ENCODE measurements around the gene GPX1.
"Not testable (repeated sequence)": the region's sequence is repeated elsewhere in the genome, so short reads cannot be mapped to it uniquely, and the experiment has no call there.

Gene GPX1

DNA sequence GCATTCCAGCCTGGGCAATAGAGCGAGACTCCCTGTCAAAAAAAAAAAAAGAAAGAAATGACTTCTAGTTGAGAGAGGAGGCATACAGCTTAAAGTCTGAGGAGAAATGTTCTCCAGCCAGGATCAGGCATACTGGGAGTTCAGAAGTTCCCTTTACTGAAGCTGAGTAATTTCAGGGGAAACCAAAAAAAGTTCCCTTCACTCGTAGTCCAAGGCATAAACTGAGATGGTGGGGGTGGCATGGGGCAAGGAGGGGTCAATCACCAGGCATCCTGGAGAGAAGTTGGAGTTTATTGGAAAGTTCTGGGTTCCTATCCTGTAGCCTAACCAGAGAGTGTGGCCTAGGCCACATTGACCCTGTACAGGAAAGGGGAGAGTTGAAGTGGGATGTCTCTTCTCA is 5.9 kb downstream of the GPX1 start:
- no peak for TF ChIP-seq TAF1 (IDR thresholded peaks at IDR 0.05; ENCODE audit: borderline replicate concordance, low read depth, low read length)
- no peak for TF ChIP-seq POLR2A (IDR thresholded peaks at IDR 0.05; ENCODE audit: low read depth, low read length)
- TF ChIP-seq POLR2AphosphoS5 (IDR thresholded peaks at IDR 0.05; ENCODE audit: low read depth, low read length), result no peak
- DNase-seq (ENCODE audit: insufficient read length) (no peak), FAIRE-seq (no peak)

DNA sequence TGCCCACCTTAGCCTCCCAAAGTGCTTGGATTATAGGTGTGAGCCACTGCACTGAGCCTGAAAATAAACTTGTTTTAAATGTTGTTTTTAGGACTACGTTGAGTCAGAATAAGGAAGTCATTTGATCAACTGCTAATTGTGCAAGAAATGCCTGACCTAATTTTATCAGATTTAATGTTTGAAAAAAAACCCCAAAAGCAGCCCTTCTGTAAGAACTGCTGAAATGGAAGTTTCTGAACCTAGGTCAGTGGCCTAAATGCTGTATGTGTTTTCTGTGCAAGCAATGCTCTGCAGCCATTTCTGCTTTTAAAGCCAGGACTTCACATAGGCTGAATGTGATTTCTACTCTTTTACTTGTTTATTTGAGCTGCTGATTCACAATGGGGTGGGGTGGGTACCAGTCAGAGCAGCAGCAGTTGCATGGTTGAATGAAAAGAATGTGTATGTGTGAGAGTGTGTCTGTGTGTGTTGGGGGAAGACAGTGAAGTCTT is 6.6 kb downstream of the GPX1 start:
- TF ChIP-seq POLR2A (IDR thresholded peaks at IDR 0.05; ENCODE audit: low read depth, low read length) (no peak), POLR2AphosphoS5 (IDR thresholded peaks at IDR 0.05; ENCODE audit: low read depth, low read length) (no peak), TAF1 (IDR thresholded peaks at IDR 0.05; ENCODE audit: borderline replicate concordance, low read depth, low read length) (no peak)
- no peak for DNase-seq (ENCODE audit: insufficient read length)
- no peak for FAIRE-seq

DNA sequence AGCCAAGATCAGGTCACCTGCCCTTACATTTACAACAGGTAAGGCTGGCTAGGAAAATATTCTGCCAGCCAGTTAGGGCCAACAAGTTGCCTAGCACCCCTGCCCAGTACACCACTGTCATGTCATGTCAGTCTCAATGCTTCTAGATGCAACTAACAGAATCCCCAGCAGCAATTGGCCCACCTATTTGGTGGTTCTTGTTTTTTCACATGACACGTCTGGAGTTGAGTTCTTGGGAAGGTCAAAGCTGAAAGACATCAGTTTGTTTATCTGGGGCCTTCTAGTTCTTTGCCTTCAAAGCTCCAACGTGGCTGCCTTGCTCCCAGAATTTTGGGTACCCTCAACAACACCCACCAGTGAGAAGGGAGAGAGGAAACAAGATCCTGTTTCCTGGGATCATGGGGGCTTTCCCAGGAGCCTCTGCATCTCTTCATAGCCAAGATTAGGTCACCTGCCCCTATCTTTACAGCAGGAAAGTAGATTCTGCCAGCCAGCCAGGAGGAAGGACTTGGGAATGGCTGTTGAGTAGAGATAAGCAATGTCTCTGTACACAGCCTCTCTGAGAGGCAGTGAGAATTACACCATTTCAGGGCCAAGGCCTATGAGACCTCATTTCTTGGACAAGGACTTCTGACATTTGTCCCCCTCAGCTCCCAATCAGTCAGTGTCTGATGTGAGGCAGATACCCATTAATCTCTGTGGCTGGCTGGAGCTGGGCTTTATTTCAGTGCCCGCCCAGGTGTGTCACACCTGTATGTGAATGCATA is 8.6 kb downstream of the GPX1 start:
- no peak for FAIRE-seq
- TF ChIP-seq POLR2A (IDR thresholded peaks at IDR 0.05; ENCODE audit: low read depth, low read length), result no peak
- no peak for TF ChIP-seq TAF1 (IDR thresholded peaks at IDR 0.05; ENCODE audit: borderline replicate concordance, low read depth, low read length)
- TF ChIP-seq POLR2AphosphoS5 (IDR thresholded peaks at IDR 0.05; ENCODE audit: low read depth, low read length), result no peak
- no peak for DNase-seq (ENCODE audit: insufficient read length)

DNA sequence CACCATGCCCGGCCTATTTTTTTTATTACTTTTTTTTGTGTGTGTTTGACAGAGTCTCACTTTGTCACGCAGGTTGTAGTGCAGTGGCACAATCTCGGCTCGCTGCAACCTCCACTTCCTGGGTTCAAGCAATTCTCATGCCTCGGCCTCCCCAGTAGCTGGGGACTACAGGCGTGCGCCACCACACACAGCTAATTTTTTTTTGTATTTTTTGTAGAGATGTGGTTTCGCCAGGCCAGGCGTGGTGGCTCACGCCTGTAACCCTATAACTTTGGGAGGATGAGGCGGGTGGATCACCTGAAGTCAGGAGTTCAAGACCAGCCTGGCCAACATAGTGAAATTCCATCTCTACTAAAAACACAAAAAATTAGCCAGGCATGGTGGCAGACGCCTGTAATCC is 9.8 kb downstream of the GPX1 start:
- not testable (repeated sequence) for DNase-seq (ENCODE audit: insufficient read length); FAIRE-seq

DNA sequence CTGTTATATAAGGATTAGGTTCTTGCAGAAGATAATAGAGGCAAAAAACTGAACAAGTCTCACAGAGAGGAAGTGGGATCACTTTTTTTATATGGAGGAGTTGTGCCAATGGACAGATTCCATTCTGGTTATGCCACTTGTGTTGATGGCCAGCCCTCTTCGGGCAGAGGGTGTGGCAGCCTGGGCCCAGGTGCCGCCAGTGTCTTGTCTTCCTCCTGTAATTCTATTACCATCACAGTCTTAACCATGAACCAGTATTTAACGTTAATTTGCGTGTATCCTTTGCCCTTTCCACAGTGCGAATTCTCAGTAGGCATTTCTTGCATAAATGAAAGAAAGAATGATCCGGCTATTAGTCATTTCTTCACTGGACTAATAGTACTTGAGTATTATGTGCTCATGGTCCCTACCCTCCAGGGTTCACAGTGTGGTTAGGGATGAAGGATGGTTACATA is 11.3 kb downstream of the GPX1 start:
- TF ChIP-seq TAF1 (IDR thresholded peaks at IDR 0.05; ENCODE audit: borderline replicate concordance, low read depth, low read length) (no peak), POLR2A (IDR thresholded peaks at IDR 0.05; ENCODE audit: low read depth, low read length) (no peak), POLR2AphosphoS5 (IDR thresholded peaks at IDR 0.05; ENCODE audit: low read depth, low read length) (no peak)
- DNase-seq (ENCODE audit: insufficient read length) (no peak), FAIRE-seq (no peak)

DNA sequence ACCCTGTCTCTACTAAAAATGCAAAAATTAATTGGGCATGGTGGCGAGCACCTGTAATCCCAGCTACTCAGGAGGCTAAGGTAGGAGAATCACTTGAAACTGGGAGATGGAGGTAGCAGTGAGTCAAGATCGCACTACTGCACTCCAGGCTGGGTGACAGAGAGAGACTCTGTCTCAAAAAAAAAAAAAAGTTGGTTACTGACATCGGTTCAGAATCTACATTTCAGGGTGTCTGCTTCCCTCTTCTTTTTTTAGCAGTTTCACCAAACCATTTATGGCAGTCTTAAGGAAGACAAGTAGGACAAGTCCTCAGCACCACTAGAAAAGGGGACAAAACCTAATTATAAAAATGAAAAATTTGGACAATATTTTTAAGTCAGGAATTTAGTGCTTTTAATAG is 15.0 kb downstream of the GPX1 start:
- FAIRE-seq, result no peak
- TF ChIP-seq POLR2AphosphoS5 (IDR thresholded peaks at IDR 0.05; ENCODE audit: low read depth, low read length) (no peak), TAF1 (IDR thresholded peaks at IDR 0.05; ENCODE audit: borderline replicate concordance, low read depth, low read length) (no peak), POLR2A (IDR thresholded peaks at IDR 0.05; ENCODE audit: low read depth, low read length) (no peak)
- DNase-seq (ENCODE audit: insufficient read length), result no peak

DNA sequence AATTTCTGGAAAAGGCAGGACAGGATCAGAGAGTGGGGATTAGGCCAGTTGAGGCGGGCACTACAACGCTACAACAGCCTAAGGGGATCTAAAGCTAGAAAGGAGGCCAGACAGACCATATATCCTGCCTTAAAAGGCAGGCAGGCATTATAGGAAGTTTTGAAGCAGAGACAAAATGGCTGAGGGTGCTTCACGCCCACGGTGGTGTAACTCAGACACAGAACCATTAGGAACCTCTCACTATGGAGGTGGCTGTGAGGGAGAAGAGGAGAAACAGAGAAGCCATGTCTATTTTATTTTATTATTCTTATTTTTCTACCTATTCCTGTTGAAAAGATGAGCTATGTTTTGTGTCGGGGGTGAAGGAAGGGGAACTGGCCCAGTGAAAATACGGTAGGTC is 16.2 kb downstream of the GPX1 start:
- no peak for FAIRE-seq
- DNase-seq (ENCODE audit: insufficient read length), result no peak
- TF ChIP-seq TAF1 (IDR thresholded peaks at IDR 0.05; ENCODE audit: borderline replicate concordance, low read depth, low read length), result no peak

DNA sequence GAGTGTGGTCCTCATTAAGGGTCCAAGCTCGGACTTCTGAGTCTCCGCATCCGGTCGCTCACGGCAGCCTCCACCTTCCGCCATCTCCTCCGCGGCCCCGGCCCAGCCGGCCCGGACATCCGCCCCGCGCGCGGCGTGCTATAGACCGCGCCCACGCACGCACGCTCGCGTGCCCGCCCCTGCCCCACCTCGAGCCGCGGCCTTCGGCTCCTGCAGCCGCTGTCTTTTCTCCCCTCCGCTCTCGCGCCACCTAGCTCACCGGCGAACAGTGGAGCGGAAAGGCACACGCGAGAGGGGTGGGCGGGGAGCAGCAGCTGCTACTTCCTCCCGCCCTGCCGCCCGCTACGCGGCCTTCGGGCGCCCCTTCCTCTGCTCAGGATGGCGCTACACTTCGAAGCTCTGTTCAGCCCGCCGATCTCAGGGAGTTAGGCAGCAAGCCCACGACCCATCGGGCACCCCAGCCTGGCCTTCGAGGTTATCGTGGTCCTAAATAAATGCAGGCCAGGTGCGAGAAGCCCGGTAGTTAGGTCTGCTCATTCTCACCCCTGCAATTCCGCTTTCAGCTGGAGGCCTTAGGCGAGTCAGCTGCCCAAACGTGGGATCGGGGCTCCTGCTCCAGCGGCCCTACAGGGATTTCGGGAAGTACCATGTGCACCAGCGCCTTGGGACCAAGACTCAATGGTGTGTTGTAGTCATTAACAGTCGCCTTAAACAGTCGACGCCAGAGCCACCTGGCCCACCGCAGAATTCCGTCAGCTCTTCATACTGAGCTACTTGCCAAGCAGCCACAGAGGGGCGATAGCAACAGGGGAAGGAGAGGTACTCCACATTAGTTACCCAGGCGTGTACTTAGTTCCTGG is 18.0 kb downstream of the GPX1 start, which contains the start of gene USP4:
Gene USP4 (minus strand): TSS at position 113 of the 860 bp plus-strand sequence. CDS start 29 bp downstream, at position 84.
- peak; percentile 99 for FAIRE-seq
- TF ChIP-seq POLR2AphosphoS5 (IDR thresholded peaks at IDR 0.05; ENCODE audit: low read depth, low read length) (peak; percentile 89), POLR2A (IDR thresholded peaks at IDR 0.05; ENCODE audit: low read depth, low read length) (peak; percentile 94), TAF1 (IDR thresholded peaks at IDR 0.05; ENCODE audit: borderline replicate concordance, low read depth, low read length) (peak; percentile 88)

DNA sequence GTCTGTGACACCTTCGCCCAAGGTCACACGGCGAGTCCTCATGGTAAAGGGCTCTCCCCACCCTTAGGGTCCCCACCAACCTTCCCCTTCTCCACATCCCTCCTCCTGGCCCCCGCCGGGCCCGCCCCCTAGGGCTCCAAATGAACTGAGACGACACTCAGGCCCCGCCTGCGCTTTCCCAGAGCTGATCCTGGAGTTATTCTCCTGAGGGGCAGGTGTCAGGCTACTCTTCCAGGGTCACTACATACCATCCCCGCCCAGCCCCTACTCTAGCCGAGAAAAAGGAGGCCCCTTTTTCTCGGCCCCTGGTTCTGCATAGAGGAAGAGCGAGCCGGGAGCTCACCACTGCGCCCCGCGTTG is 18.6 kb downstream of the GPX1 start:
- TF ChIP-seq TAF1 (IDR thresholded peaks at IDR 0.05; ENCODE audit: borderline replicate concordance, low read depth, low read length), result no peak
- no peak for TF ChIP-seq POLR2AphosphoS5 (IDR thresholded peaks at IDR 0.05; ENCODE audit: low read depth, low read length)
- TF ChIP-seq POLR2A (IDR thresholded peaks at IDR 0.05; ENCODE audit: low read depth, low read length), result no peak
- no peak for DNase-seq (ENCODE audit: insufficient read length)
- no peak for FAIRE-seq

More for the DNA sequence above, 18.0 kb downstream of the GPX1 start, which contains the start of gene USP4:
- peak; percentile 84 for DNase-seq (ENCODE audit: insufficient read length)

DNA sequence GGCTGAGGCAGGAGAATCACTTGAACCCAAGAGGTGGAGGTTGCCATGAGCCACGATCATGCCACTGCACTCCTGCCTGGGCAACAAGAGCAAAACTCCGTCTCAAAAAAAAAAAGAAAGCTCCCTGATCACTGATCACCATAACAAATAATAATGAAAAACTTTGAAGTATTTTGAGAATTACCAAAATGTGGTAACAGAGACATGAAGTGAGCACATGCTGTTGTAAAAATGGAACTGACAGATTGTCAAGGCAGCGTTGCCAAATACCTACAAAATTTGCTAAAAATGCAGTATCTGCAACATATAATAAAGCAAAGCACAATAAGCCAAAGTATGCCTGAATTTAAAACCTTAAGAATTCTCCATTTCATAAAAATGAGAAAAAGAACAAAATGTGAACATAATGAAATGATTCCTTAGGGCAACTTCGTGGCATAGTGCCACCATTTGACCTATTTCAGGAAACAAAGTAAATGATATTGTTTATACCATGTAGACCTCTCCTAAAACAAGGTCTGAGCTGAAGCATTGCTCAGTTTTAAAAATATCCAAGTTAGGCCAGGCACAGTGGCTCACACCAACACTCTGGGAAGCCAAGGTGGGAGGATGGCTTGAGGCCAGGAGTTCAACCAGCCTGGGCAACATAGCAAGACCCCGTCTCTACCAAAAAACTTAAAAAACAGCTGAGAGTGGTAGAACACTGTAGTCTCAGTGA is 24.1 kb downstream of the GPX1 start:
- no peak for TF ChIP-seq POLR2A (IDR thresholded peaks at IDR 0.05; ENCODE audit: low read depth, low read length)
- no peak for TF ChIP-seq TAF1 (IDR thresholded peaks at IDR 0.05; ENCODE audit: borderline replicate concordance, low read depth, low read length)
- TF ChIP-seq POLR2AphosphoS5 (IDR thresholded peaks at IDR 0.05; ENCODE audit: low read depth, low read length), result no peak
- FAIRE-seq (peak; percentile 9), DNase-seq (ENCODE audit: insufficient read length) (no peak)

DNA sequence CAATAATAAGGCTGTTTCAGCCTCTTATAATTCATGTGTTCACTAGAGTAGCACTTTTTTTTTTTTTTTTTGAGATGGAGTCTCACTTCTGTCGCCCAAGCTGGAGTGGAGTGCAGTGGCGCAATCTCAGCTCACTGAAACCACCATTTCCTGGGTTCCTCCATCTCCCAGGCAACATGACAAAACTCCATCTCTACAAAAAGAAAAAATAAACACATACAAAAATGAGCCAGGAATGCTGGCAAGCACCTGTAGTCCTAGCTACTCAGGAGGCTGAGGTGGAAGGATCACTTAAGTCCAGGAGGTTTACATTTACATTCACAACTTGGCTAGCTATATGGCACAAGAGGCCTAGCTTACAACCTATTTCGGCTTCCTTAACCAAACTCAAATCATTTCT is 25.1 kb downstream of the GPX1 start:
- FAIRE-seq (no peak), DNase-seq (ENCODE audit: insufficient read length) (no peak)
- TF ChIP-seq TAF1 (IDR thresholded peaks at IDR 0.05; ENCODE audit: borderline replicate concordance, low read depth, low read length) (no peak), POLR2AphosphoS5 (IDR thresholded peaks at IDR 0.05; ENCODE audit: low read depth, low read length) (no peak), POLR2A (IDR thresholded peaks at IDR 0.05; ENCODE audit: low read depth, low read length) (no peak)

All from GM12892 (cell line).